Fibroblast of skin of back (primary cell): Measurements from ENCODE around the gene CTCF.

Experiments
- DNase-seq: peaks from one replicate; pipeline ENCODE4 v3.0.0-alpha.2; 2013

CTCF gene

DNA sequence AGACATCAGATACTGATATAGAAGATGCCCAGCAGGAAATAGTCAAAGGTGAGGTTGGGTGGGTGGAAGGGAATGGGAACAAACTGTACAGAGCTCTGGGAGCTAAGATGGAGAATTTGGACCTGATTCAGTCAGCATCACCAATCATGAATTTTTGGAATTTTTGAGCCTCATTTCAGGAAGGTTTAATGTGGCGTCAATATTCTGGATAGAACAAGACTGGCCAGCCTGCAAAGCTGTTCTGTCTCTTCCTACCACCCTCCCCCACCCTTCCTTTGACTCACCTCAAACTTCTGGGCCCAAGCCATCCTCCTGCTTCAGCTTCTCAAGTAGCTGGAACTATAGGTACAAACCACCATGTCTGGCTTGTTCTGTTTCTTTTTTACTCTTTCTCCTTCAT is 32.6 kb downstream of the CTCF start:
- peak; percentile 11 for DNase-seq

DNA sequence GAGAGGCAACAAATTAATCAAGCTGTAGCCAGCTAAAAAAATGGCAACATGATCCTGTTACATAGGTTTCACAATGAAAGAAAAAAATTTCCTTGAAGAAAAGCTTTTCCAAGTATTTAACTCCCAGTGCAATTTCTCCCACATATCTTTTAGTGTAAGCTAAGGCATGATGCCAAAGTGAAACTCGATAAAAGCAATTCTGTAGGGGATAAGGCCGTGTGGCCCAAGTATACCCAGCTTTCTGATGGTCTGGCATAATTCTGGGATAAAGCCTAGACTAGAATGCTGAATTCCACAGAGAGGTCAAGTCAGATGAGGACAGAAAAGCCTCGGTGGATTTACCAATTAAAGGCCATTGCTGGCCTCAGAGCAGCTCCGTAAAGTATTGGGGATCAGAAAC is 36.2 kb downstream of the CTCF start:
- no peak for DNase-seq

DNA sequence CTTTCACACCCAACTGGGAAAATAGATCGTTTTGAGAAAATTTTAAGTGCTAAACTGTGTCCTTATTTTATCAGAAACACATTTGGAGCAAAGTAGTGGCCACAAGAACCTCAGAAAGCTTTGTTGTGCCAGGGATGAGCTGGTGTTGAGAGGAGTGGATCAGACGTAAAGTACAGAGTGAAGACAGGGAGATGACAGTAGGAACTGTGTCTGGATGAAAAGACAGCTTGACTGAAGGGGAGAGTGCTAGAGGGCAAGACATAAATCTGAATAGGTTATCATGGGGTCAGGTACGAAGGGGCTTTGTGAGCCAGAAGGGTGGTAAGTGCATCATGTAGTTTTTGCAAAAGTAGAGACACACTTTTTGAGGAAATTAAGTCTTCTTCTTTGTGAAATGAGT is 43.3 kb downstream of the CTCF start:
- DNase-seq = no peak

DNA sequence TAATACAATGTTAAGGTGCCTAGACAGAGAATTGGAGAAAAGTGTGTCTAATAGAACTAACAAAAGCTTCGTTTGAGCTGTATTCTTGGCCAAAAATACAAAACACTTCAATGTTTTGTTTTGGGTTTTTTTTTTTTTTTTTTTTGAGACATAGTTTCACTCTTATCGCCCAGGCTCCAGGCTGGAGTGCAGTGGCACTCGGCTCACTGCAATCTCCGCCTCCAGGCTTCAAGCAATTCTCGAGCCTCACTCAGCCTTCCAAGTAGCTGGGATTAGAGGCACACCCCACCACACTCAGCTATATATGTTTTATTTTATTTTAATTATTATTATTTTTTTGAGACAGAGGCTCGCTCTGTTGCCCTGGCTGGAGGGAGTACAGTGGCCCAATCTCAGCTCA is 44.3 kb downstream of the CTCF start:
- DNase-seq = no peak

DNA sequence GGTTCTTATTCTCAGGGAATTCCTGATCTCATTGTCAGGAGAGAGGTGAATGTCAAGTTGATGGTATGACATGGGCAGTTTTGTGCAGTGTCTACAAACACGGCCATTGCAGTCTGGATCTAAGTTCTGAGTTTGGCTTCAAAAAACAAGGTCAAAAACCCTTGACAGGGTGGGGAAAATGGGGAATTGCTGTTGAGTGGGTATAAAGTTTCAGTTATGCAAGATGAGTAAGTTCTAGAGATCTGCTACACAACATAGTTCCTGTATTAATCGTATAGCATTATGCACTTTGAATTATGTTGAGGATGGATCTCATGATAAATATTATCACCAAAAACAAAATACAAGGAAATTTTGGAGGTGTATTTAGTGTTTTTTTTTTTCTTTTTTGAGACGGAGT is 46.0 kb downstream of the CTCF start:
- DNase-seq = no peak

DNA sequence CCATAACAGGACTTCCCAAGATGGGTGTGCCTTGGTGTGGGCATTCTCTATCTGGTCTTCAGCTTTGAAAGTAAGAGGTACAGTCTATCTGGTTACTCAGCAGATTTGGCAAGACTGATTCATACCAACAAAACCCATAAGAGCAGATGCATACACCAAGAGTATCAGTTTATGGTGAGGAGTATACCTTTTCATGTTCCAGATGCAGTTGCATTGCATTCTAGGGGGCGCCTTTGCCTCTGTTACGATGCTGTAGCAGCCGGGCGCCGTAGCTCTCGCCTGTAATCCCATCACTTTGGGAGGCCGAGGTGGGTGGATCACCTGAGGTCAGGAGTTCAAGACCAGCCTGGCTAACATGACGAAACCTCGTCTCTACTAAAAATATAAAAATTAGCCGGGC is 51.5 kb downstream of the CTCF start:
- no peak for DNase-seq

DNA sequence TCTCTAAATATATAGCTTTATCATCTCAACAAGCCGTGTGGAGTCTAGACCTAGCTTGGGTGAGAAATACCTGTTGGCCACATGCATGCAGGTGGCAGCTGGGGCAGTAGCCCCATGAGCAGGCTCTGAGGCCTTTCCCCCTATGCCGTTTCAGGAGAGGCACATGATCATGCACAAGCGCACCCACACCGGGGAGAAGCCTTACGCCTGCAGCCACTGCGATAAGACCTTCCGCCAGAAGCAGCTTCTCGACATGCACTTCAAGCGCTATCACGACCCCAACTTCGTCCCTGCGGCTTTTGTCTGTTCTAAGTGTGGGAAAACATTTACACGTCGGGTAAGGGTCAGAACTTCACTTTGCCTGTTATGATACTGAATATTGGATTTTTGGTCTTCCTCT is 65.9 kb downstream of the CTCF start:
- no peak for DNase-seq

DNA sequence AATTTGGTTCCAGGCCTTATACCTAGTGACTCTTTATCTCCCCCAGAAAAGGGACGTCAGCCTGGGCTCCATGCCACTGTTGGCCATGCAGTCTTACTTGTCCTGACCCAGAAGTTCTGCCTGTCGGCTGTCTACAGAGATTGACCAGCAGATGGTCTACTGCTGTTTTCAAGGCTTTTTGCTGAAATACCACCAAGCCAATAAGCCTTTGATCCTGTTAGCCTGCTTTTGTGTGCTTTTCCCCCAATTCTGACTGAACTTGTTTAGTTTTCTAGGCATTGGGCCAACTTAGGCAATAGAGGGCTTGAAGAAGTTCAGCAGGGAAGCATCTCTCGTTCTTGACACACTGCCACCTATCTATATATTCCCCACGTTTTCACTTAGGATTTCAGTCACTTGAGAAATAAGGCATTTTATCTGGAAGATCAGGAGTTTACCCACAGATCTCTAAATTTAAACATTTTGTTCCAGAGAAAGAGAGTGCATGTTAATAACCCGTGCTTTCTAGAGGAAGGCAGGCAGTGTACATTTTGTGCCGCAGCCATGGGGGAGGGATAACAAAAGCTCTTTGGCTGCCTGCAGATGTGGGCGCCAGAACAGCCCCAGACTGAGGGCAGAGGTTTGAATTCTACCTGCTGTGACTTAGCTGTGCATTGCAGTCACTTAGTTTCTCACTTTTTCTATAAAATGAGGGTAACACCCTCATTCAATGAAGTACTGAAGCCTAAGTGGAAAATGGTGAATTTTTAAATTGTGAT is 70.3 kb downstream of the CTCF start:
- no peak for DNase-seq

DNA sequence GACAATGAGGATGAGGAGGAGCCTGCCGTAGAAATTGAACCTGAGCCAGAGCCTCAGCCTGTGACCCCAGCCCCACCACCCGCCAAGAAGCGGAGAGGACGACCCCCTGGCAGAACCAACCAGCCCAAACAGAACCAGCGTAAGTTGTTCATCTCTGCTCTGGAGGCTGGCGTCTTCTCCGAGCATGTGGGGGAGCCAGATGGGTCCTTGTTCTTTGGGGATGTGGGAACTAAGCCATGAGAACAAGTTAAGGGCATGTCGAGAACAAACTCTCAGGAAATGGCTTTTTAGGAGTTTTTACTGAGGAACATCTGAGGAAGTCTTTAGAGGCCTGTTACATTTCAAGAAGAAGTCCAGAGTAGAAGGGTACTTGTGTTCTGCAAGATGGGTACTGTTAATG is 74.4 kb downstream of the CTCF start:
- no peak for DNase-seq

DNA sequence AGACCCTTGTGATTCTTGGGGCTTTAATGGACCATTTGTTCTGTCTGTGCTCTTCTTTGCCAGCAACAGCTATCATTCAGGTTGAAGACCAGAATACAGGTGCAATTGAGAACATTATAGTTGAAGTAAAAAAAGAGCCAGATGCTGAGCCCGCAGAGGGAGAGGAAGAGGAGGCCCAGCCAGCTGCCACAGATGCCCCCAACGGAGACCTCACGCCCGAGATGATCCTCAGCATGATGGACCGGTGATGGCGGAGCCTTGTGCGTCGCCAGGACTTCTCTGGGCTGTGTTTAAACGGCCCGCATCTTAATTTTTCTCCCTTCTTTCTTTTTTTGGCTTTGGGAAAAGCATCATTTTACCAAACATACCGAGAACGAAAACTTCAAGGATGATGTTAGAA is 75.3 kb downstream of the CTCF start:
- no peak for DNase-seq

DNA sequence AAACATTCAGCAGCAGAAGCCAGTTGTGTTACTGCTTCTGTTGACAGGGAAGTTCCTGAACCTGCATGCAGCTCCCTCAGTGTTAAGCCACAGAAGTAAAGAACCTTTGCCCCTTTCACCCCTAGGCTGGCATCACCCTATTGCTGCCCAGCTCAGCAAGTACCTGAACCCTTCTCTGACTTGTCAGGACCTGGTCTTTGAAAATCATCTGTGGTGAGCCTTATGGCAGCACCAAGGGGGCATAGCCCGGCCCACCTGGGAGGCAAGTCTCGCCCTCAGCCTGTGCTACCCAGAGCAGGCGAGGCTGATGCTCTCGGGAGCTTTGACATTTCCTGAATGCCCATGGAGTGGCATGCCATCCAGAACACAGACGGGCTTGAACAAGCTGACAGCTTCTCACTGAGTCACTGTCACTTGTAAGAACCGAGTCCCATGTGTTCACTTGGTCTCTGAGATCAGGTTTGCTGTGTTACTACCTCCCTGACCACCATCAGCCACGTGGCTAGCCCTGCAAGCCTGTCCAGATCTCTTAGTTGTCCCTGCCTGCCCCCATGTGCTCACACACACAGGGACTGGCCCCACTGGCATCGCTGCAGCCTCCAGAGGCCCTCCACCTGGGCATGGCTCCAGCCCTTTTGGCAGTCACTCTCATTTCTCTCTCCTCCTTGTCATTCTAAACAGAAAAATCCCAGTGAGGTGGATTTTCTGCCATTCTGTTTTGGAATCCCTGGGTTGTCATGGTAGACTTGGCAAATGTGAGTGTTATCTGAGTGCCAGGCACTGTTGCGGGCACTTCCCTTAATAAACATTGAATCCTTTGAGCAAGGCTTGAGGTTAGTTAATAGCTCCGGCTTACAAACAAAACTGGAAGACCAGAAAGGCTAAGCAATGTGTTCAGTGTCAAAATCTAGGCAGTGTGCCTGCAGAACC is 79.7 kb downstream of the CTCF start:
- no peak for DNase-seq

DNA sequence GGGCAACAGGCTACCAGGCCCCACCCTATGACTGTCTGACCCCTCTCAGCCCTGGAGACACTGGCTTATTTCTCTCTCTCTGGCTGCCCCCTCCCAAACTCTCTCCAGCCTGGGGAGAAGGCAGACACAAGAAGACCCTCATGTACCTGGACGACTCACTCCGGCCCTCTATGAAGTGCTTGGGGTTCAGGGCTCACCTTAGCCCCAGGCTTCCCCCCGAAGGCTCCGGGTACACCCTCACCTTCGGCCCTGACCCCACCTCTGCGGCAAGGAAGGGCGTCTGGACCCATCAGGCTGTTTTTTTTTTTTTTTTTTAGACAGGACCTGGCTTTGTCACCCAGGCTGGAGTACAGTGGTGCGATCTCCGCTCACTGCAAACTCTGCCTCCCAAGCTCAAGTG is 81.7 kb downstream of the CTCF start:
- no peak for DNase-seq

DNA sequence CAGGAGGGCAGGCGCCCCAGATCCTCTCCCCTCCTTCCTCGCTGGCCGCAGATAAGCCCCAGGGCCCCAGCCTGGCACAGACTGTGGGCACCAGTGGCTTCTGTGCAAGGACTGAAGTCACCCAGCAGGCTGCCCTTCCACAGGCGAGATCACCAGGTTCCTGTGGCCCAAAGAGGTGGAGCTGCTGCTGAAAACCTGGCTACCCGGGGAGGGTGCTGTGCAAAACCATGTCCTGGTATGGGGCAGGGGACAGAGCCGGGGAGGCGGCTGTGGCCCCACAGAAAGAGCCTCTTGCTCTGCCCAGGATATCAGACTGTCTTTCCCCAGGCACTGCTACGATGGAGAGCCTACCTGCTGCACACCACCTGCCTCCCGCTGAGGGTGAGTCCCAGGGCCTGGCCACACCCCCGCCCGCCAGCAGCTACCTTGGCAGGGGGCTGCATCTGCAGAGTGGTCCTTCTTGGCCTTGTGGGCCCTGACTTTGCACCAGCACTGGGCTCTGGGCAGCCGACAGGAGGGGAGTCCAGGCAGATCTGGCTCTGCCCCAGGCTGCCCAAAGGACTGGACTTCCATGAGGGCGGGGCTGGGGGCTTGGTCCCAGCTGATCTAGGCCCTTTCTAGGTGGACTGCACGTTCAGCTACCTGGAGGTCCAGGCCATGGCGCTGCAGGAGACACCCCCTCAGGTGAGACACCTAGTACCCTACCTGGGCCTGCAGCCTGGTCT is 83.2 kb downstream of the CTCF start:
- no peak for DNase-seq

DNA sequence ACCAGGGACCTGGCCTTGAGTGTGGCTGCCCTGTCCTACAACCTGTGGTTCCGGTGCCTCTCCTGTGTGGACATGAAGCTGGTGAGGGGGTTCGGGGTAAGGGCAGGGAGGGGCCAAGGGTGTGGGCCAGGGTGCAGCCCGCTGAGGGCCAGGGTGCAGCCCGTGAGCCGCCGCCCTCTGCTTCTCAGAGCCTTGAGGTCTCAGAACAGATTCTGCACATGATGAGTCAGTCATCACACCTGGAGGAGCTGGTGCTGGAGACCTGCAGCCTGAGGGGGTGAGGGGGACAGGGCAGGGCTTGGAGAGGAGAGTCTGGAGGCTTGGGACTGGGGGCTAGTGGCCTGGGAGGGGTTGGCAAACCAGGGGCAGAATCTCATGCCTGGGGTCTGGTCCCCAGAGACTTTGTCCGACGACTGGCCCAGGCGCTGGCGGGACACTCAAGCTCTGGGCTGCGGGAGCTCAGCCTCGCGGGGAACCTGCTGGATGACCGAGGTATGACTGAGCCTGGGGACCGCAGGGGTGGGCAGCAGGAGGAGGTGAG is 84.9 kb downstream of the CTCF start:
- DNase-seq = no peak

DNA sequence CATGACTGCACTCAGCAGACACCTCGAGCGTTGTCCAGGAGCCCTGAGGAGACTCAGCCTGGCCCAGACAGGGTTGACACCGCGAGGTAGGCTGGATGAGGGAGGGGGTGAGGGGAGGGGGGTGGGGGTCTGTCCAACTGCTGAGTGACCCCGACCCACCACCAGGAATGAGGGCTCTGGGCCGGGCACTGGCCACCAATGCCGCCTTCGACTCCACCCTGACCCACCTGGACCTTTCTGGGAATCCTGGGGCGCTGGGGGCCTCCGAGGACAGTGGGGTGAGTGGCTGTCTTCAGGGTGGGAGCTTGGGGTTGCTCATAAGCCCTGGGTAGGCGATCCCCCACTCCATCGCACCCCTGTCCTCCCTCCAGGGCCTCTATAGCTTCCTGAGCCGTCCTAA is 85.4 kb downstream of the CTCF start:
- no peak for DNase-seq

DNA sequence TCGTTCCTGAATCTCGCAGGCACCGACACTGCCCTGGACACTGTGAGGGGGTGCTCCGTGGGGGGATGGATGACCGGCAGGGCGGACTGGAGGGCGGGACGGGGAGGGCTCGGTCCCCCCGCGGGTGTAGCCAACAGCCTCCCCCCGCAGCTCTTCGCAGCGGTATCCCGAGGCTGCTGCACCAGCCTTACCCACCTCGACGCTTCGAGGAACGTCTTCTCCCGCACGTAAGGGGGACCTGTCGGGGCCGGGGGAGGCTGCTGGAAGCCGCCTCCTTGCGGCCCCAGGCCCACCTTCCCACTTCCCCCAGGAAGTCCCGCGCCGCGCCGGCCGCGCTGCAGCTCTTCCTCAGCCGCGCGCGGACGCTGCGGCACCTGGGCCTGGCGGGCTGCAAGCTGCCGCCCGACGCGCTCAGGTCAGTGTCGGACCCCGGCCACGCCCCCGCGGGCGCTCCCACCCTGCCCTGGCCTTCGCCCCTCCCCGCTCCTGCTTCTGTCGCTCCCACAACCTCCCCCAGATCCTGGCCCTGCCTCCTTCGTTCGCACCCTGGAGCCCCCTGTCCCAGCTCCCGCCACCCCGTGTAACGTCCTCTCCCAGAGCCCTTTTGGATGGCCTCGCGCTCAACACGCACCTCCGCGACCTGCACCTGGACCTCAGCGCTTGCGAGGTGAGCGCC is 85.9 kb downstream of the CTCF start:
- no peak for DNase-seq

DNA sequence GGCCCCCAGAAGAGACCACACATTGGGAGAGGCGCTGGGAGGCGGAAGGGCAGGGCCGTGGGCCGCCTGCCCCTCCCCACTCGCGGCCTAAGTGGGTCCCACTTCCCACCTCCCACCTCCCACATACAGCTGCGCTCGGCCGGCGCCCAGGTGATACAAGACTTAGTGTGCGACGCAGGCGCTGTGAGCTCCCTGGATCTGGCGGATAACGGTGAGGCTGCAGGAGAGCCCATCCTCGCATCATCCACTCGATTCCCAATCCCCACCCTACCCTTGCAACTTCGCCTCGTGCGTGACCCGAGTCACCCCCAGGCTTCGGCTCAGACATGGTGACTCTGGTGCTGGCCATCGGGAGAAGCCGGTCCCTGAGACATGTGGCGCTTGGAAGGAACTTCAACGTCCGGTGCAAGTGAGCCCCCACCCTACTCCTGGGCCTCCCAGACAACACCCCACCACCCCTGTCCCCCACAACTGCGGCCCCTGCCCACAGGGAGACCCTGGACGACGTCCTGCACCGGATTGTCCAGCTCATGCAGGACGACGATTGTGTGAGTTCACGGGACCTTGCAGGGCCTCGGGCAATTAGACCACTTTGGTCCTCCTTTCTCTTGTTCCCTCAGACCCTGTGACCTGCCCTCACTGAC is 86.6 kb downstream of the CTCF start:
- DNase-seq = no peak

DNA sequence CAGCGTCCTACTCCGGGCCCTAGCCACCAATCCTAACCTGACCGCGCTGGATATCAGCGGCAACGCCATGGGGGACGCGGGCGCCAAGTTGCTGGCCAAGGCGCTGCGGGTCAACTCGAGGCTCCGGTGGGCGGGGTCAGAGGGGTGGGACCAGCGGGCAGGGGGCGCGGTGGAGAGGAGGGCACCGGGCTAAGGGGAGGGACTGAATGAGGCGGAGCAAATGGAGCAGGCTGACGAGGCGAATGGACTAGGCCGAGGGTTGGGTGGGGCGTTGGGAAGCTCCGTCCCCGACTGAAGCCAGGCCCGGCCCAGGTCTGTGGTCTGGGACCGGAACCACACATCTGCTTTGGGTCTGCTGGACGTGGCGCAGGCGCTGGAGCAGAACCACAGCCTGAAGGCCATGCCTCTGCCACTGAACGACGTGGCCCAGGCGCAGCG is 87.2 kb downstream of the CTCF start:
- DNase-seq = no peak

DNA sequence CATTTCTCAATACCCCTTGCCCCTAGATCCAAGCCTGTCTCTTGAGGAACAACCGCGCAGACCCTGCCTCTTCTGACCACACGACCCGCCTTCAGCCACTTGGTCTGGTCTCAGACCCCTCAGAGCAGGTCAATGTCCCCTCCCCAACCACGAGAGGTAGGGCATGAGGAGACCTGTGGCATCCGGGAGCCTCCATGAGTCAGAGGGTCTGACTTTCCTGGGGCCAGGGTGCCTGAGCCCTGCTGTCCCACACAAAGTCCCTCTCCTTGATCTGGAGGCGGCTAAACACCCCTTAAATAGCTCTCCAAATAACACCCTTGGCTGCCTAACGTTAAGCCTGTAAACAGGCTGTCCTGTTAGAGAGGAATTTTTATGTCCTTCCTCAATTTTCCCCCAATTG is 87.7 kb downstream of the CTCF start:
- DNase-seq = no peak

DNA sequence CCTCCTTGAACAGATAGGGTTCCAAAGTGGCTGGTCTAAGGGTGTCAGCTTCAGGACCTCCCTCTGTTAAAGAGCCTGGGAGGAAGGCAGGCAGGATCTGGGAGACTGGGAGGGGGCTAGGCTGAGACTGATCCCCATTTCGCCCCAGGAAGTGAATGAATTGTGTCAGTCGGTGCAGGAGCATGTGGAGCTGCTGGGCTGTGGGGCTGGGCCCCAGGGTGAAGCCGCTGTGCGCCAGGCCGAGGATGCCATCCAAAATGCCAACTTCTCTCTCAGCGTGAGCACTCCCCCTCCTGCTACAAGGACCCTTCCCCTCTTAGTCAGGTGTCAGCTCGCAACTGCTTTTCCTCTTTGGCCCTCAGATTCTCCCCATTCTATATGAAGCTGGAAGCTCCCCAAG is 88.7 kb downstream of the CTCF start:
- DNase-seq = no peak

DNA sequence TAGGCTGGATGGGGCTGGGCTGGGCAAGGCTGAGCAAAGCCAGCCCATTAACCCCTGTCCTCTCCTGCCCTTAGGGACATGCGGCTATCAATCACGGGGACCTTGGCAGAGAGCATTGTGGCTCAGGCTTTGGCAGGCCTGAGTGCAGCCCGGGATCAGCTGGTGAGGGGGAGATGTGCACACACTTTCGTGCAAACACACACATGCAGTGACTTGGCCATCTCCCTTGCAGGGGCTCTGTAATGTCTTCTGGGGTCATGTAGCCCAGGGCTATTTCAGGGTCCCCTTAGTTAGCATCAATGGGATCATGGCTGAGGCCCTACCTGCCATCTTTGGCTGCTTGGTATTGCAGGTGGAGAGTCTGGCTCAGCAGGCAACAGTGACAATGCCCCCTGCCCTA is 89.5 kb downstream of the CTCF start:
- DNase-seq = no peak

DNA sequence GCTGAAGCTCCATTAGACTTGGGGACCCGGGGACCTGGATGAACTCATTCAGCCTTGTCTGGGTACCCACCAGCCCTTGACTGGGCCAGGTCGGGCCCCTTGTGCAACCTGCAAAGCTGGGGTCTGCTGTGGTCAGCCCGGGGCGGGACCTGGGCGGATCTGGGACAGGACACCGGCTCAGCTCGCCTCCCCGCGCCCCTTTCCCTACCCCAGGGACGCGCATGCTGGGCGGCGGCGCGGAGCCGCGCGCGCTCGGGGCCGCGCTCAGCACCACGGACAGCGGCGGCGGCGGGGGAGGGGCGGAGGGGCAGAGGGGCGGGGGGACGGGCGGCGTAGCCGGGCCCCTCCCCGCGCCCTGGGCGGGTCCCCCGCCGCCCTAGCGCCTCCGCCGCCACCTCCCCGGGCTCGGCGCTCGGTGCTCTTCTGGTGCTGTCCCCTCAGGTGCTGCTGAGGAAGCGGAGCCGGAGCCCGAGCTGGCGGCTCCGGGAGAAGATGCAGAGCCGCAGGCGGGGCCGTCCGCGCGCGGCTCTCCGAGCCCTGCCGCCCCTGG is 90.3 kb downstream of the CTCF start:
- DNase-seq = peak; percentile 32
